ENCODE measurements around the gene SLC9A7.

SLC9A7 gene

DNA sequence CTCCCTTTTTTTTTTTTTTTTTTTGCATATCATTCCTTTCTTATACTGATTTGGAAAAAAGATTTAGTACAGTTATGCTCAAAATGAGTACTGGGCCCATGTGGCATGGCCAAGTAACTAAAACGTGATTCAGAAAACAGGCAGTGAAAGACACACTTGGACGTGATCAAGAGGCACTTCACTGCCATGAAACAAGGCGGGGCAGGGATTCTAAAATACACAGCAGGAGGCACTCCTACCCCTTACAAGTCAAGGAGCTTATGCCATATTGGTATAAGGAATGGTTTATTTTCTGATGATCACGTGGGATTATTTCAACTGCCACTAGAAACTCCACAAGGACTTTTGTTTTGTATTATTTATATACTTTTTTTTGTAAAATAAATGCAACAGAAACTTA, 113.3 kb downstream of the SLC9A7 start:
- H3K4me3 ChIP-seq (replicated peaks; ENCODE audit: low read depth, low read length), result no peak overlapping the region
- TF ChIP-seq, protein P1, sequence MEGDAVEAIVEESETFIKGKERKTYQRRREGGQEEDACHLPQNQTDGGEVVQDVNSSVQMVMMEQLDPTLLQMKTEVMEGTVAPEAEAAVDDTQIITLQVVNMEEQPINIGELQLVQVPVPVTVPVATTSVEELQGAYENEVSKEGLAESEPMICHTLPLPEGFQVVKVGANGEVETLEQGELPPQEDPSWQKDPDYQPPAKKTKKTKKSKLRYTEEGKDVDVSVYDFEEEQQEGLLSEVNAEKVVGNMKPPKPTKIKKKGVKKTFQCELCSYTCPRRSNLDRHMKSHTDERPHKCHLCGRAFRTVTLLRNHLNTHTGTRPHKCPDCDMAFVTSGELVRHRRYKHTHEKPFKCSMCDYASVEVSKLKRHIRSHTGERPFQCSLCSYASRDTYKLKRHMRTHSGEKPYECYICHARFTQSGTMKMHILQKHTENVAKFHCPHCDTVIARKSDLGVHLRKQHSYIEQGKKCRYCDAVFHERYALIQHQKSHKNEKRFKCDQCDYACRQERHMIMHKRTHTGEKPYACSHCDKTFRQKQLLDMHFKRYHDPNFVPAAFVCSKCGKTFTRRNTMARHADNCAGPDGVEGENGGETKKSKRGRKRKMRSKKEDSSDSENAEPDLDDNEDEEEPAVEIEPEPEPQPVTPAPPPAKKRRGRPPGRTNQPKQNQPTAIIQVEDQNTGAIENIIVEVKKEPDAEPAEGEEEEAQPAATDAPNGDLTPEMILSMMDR (IDR thresholded peaks at IDR 0.05; ENCODE audit: low read depth, low read length, missing control alignments), result no peak
- no peak for DNase-seq (ENCODE audit: extremely low read depth, low read depth)

DNA sequence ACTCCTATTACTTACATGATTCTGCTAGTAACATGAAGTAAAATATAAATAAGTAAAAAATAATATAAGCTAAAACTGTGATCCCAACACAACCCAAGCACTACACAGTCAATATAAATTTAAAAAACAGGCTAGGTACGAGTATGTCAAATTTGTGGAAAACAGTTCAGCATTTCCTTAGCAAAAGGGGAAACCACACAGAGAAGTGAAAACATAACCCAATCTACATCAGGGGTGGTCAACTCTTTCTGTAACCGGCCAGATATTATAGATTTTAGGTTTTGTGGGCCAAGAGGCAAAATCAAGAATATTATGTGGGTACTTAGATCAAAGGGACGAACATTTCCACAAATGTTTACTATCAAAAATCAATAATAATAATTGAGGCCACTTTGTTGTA, 115.3 kb downstream of the SLC9A7 start:
- DNase-seq (ENCODE audit: extremely low read depth, low read depth), result no peak
- no peak overlapping the region for H3K4me3 ChIP-seq (replicated peaks; ENCODE audit: low read depth, low read length)
- TF ChIP-seq, protein P1 (IDR thresholded peaks at IDR 0.05; ENCODE audit: low read depth, low read length, missing control alignments), result no peak

DNA sequence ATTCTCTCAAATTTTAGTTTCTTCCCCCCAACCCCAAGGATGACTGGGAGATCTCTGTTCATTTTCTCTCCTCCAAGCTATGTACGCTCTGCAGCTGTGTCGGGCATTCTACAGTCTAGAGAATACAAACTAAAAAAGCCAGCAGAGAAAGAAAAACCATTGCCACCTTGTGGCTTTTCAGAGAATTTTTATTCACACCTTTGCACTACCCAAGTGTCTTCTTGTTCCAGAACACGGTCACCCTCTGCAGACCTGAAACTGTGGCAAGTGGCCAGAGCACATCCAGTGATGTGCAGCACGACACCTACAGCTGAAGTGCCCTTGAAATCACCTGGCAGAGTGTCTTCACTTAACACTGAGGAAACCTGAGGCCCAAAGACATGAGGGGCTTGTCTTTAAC, 116.8 kb downstream of the SLC9A7 start:
- TF ChIP-seq, protein P1 (IDR thresholded peaks at IDR 0.05; ENCODE audit: low read depth, low read length, missing control alignments), result peak; percentile 13
- DNase-seq (ENCODE audit: extremely low read depth, low read depth), result no peak
- H3K4me3 ChIP-seq (replicated peaks; ENCODE audit: low read depth, low read length), result no peak overlapping the region

DNA sequence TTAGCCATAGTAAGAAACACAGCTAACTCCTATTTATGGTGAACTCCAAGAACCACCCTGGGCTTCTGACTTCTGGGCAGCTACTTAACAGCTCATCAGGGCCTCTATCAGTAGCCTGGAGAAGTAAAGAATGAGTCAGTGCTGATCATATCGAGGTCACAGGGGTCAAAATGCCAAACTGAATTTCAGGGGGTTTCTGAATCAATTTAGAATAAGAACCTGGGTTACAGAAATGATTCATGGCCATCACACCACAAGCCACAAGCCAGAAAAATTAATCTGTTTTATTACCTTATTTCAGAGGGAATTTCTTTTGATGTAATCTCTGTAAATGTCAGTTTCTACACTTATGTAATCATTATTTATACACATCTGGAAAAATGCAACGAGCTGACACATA, 121.0 kb downstream of the SLC9A7 start:
- TF ChIP-seq, protein P1 (IDR thresholded peaks at IDR 0.05; ENCODE audit: low read depth, low read length, missing control alignments), result no peak
- DNase-seq (ENCODE audit: extremely low read depth, low read depth), result no peak
- H3K4me3 ChIP-seq (replicated peaks; ENCODE audit: low read depth, low read length), result no peak overlapping the region

DNA sequence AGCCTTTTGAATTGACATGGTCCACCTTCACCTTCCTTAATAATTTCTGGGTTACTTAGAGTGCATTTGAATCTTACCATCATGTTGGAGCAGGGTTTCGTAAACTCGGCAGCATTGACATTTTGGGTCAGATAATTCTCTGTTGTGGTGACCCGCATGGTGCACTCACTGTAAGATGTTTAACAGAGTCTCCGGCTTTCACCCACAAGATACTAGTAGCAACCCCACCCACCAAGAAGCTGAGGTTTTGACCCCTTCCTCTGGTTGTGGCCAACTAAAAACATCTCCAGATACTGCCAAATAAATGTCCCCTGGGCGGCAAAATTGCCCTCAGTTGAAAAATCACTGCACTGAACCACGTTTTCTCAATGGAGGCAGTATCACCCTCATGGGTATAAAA, 122.7 kb downstream of the SLC9A7 start:
- no peak for DNase-seq (ENCODE audit: extremely low read depth, low read depth)
- TF ChIP-seq, protein P1 (IDR thresholded peaks at IDR 0.05; ENCODE audit: low read depth, low read length, missing control alignments), result no peak
- no peak overlapping the region for H3K4me3 ChIP-seq (replicated peaks; ENCODE audit: low read depth, low read length)

DNA sequence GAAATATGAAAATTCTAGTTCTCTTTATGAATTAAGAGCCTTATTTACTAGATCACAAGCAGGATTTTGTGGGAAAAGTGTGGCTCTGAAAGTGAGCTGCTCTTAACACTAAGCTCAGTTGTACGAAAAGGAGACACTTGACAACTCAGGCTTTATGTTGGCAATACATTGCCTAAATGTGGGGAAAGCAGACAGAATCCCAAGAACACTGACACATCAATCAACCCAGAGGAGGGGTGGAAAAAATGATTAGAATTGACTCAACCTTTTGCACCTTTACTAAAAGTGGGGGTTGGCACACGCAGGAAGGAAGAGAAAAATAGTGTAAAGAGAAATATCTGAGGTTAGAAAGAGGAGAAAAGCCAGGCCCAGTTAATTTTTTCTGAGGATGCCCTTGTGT, 123.7 kb downstream of the SLC9A7 start:
- H3K4me3 ChIP-seq (replicated peaks; ENCODE audit: low read depth, low read length), result no peak overlapping the region
- TF ChIP-seq, protein P1 (IDR thresholded peaks at IDR 0.05; ENCODE audit: low read depth, low read length, missing control alignments), result no peak

DNA sequence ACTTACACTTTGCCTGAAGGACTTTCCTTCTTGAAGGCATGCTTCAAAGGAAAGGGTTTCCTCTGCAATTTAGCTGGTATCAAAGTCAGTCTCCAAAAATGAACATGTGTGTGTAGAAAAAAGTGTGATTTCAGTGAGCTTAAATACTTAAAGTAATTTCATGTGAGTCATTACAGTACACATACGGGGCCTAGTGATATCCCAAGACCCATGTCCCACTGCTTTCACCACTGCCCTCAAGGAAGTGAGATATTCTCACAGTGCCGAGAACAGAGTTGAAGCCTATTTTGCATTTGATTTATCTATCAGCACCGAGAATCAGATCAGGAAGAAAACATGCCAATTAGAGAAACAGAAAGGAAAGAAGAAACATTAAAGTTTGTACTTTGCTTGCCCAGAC, 124.3 kb downstream of the SLC9A7 start:
- TF ChIP-seq, protein P1 (IDR thresholded peaks at IDR 0.05; ENCODE audit: low read depth, low read length, missing control alignments), result no peak
- DNase-seq (ENCODE audit: extremely low read depth, low read depth), result no peak
- no peak overlapping the region for H3K4me3 ChIP-seq (replicated peaks; ENCODE audit: low read depth, low read length)

More for the DNA sequence above, 123.7 kb downstream of the SLC9A7 start:
- no peak for DNase-seq (ENCODE audit: extremely low read depth, low read depth)

Data from HFF-Myc (cell line).